Renal cortical epithelial cell (primary cell): ENCODE data around the gene ABCC4. TPM values are rescaled to one million over a fixed set of nuclear protein-coding genes. Genes with fewer than 3 reads are reported as not detected.

ENCODE experiments used
- DNase-seq: peaks from one replicate; pipeline ENCODE4 v3.0.0-alpha.2; 2011; ENCODE audit warnings: low read depth
- total RNA-seq: library from RNA; depleted of rRNA; stranded (reverse); fragments of >200 nt; gene quantifications from 2 replicates; pipeline ENCODE4 v1.2.3, GENCODE V29; 2014

The ABCC4 gene
- total RNA-seq, 1 donor from 2014 or later, result 145 TPM

DNA sequence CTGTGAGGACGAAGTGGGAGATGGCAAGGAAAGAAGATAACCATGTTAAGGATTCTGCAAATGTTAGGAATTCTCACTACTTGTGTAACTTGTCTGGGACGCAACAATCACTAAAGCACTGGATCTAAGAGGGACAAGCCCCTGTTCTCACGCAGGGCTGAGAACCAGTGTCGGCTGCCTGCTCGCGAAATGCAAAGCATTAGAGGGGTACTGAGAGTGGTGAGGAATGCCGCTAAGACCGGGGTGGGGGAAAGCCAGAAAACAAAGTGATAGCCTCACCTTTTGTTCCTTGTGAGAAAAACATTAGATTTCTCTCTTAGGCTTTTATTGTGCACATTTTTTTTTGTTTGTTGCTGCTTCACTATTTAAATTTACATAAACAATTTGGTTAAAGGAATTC lies 241.9 kb downstream of the ABCC4 start:
- no peak for DNase-seq

- DNase-seq, result no peak
Measured at GRCh38 chr13:95058680-95059079, 242.6 kb downstream of the ABCC4 start.

DNA sequence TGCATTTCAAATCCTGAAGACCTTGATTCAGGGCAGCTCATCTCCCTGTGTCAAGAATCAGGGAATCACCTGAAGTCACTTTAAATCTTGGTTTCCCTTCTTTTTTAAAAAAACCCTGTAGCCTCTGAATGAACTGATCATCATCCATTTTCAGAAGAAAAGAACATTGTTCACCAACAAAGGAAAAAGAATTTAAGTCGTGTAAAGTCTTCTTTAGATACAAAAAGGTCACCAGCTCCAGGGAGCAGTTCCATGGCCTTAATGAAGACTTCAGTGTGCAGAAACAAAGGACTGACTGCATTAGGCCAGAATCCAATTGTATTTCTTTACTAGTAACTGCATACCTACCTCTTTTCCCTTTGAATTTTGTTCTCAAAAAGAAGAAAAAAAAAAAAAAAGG lies 245.0 kb downstream of the ABCC4 start:
- DNase-seq, result no peak

- DNase-seq, result no peak
Measured at GRCh38 chr13:95050800-95051615, 250.2 kb downstream of the ABCC4 start.

GRCh38 chr13:95049772-95050171 lies 251.5 kb downstream of the ABCC4 start:
- DNase-seq, result no peak

DNA sequence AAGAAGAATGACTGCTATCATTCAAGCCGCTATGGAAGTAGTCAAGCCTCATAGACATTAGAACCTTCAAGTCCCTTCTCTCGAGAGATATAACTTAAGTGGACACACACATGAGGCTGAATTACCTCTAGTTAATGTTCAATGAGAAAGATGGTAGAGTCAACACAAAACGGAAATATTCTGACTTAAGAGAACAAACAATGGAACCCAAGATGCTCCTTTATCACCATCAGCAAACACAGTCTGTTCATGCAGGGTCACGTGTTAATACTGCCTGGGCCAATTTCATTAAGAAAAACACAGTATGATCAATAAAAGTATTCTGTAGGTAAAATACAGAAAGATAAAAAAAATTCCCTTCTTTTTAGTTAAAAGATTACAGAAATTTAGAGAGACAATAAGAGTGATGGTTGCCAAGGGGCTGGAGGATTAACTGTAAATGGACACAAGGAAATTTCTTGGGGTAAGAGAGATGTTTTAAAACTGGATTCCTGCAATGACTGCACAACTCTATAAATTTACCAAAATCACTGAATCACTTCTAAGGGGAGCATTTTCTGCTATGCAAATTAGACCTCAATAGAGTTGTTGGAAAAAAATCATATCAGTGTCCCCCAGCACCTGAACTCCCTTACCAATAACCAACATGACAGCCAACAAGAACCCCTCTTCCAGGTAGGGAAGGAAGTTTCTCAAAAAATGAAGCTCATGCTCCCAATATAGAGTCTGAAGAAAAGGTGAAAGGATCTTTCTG lies 256.6 kb downstream of the ABCC4 start:
- DNase-seq, result no peak

DNA sequence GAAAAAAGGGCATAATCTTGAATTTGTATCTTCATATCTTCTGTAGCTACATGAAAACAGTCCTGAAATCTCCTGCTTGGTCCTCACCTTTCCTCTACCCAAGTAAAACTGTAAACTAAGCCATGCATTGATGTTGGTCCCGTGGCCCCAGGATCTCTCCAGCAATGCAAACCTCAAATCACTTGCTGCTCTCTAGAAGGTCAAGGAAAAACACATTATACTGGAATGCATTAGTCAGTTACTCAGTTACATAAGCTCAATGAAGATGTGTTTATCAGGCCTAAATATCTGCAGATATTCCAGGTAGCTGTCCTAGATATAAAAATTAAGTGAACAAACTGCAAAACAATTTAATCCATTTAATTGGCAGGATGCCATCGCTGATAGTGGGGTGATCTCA lies 261.8 kb downstream of the ABCC4 start:
- DNase-seq, result peak; percentile 28

DNA sequence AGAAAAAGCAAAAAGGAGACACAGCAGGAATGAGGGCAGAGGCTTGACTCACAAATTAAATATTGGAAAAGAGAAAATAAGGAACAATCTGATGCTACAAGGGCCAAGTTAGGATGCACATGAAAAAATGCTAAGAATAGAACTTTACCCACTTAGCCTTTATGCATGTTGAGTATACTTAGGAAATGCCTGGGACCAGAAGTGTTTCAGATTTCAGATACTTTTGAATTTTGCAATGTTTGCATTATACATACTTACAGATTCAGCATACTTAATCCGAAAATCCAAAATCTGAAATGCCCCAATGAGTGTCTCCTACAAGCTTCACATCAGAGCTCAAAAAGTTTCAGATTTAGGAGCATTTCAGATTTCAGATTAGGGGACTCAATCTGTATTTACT lies 262.3 kb downstream of the ABCC4 start:
- DNase-seq, result no peak

DNA sequence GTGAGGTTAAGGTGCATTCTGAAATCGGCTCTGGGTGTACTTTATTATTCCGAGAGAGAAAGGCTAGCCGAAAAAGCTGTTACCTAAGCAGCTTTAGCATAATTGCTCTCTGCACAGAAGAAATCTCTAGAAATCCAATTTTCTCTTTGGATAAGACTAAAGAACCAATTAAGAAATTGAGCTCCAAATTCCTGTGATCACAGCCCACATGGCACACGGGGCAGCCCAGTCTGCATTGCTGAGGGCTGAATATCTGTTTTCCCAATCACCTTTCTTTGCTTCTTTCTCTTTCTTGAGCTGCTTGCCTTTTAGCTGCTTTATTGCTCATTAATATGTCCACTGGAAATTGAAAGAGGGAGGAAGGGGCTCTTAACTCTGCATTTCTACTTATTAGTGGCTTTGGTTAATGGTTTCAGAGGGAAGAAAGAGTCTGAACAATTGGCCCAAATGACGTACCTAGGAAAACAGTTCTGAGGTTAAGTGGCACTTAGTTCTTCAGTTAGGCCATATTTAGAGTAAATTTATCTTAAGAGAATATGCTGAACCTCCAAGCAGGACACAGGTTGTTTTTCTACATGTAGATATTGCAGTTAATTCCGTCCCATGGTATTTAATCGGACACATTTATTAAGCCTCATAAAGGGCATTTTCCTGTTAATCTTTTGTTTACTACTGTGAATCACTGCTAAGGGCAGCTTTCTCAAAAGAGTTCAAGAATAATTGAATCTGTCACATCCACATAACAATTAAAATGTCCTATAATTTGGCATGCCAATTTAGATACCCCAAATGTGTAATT lies 265.7 kb downstream of the ABCC4 start:
- no peak for DNase-seq

DNA sequence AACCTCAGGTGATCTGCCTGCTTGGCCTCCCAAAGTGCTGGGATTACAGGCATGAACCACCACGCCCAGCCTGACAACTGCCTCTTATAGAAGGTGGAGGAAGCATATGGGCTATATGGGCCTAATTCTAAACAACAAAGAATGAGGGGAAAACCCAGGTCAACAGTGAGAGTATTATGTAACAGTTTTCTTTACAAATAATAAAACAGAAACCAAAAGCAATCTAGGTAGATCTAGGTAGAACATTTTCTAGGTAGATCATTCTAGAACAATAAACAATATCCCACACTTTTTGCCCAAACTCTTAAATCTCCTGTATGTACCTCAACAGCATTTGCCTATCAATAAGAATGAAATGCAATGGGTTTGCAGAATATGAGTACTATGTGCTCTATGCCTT lies 267.4 kb downstream of the ABCC4 start:
- no peak for DNase-seq

DNA sequence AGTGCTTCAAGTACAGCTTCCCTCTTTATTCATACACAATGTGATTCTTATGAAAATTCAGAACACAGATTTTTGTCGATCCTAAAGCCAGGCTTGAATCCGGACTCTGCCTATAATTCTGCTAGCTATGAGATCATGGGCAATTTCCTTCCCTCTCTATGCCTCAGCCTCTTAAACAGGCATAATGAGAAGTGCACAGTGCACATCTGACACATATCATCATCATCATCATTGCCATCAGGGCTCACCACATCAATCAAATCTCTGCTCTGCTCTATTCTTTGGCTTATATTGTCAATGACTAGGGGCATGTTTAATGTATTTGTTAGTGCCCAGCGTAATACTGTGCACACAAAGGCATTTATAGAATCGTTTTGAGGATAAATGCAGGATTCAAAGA lies 269.1 kb downstream of the ABCC4 start:
- DNase-seq, result no peak

GRCh38 chr13:95030821-95031343 lies 270.4 kb downstream of the ABCC4 start:
- no peak for DNase-seq

GRCh38 chr13:95027638-95028037 lies 273.6 kb downstream of the ABCC4 start:
- no peak for DNase-seq

GRCh38 chr13:95025116-95025515 lies 276.1 kb downstream of the ABCC4 start:
- no peak for DNase-seq

- DNase-seq, result peak; percentile 18
Measured at GRCh38 chr13:95023405-95023804, 277.8 kb downstream of the ABCC4 start.

- peak; percentile 48 for DNase-seq
Measured at GRCh38 chr13:95020298-95020987, 280.8 kb downstream of the ABCC4 start.

- no peak for DNase-seq
Measured at GRCh38 chr13:95019886-95020285, 281.4 kb downstream of the ABCC4 start.

- no peak for DNase-seq
Measured at GRCh38 chr13:95007322-95007721, 293.9 kb downstream of the ABCC4 start.

GRCh38 chr13:95005300-95005699 lies 296.0 kb downstream of the ABCC4 start:
- DNase-seq, result no peak

DNA sequence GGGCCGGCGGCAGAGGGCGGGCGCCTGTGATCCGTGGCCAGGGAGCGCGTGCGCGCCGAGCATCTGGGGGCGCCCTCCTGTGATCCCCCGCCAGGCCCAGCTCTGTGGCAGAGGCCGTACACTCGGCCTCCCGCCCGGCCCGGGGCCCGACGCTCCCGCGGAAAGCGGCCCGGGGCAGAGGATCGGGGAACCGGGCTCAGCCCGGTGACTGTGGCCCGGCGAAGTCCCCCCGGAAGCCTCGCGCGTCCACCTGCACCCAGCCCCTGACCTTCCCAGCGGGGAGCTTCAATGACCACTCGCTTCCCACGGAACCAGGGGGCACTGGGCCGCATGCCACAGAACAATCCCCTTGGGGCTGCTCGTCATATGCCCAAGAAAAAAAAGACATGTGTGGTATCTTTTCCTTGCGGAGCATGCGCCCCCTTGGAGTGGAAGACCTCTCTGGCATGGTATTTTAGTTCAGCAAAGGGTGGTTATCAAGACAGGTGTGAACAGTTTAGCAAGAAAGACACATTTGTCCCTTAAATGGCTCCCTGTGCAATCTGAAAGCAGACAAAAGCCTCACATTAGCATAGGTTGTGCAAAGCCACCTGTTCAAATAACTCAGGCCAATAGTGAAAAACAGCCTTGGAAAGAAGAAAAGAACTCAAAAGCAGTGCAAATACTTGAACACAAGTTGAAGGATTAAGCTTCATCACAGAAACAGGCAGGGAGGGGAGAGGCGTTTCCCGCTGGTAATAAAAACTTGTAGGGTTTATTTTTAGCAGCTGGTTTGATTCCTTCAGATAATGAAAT lies 298.0 kb downstream of the ABCC4 start:
- DNase-seq, result no peak

- no peak for DNase-seq
Measured at GRCh38 chr13:95002126-95002525, 299.1 kb downstream of the ABCC4 start.
